H1 (cell line): ENCODE results near the gene ZNF350.

Source experiments
- CHD2 ChIP-seq: IDR thresholded peaks from 2 replicates; pipeline ENCODE4 v1.6.1; 2012; ENCODE audit warnings: low read length, improper control_type of control experiment
- CTCF ChIP-seq, 3 experiments: IDR thresholded peaks; 1 replicate in 2 of 3; 2 replicates in 1 of 3; pipeline versions ENCODE4 v1.5.1 to v1.6.1; 2011; ENCODE audit warnings: low read length in 3 of 3, mild to moderate bottlenecking in 3 of 3, inconsistent platforms in 2 of 3, low read depth in 1 of 3, moderate library complexity in 1 of 3; ENCODE audit not compliant: insufficient read depth in 1 of 3; ENCODE audit errors: control extremely low read depth in 1 of 3
- EGR1 ChIP-seq: IDR thresholded peaks from 2 replicates; pipeline ENCODE4 v1.6.1; 2011; ENCODE audit warnings: low read depth, low read length, borderline replicate concordance
- EP300 ChIP-seq, 2 experiments: IDR thresholded peaks; 1 replicate in 1 of 2; 2 replicates in 1 of 2; pipeline ENCODE4 v1.6.1; 2011 to 2012; ENCODE audit warnings: low read depth in 2 of 2, low read length in 2 of 2, mild to moderate bottlenecking in 2 of 2, borderline replicate concordance in 1 of 2, inconsistent platforms in 1 of 2, moderate library complexity in 1 of 2
- EZH2 ChIP-seq: fragments of 200-600 bp; sonication (generic); IDR thresholded peaks from 2 replicates; pipeline ENCODE4 v1.7.1; 2012; ENCODE audit warnings: low read depth, mild to moderate bottlenecking, moderate library complexity, low read length, inconsistent platforms; ENCODE audit not compliant: severe bottlenecking
- HDAC6 ChIP-seq: IDR thresholded peaks from one replicate; pipeline ENCODE4 v1.7.1; 2012; ENCODE audit warnings: low read depth, mild to moderate bottlenecking, inconsistent platforms, low read length, moderate library complexity
- POLR2AphosphoS5 ChIP-seq: IDR thresholded peaks from 2 replicates; pipeline ENCODE4 v1.6.1; 2011; ENCODE audit warnings: low read depth, low read length
- TAF7 ChIP-seq: optimal IDR thresholded peaks from 2 replicates; pipeline ENCODE3; 2011; ENCODE audit warnings: low read depth, mild to moderate bottlenecking, inconsistent platforms, low read length, moderate library complexity, borderline replicate concordance
- TBP ChIP-seq: IDR thresholded peaks from 2 replicates; pipeline ENCODE4 v1.6.1; 2011; ENCODE audit warnings: low read depth, low read length, improper control_type of control experiment

- TF ChIP-seq HDAC6 (no peak), TAF7 (no peak), EZH2 (no peak), POLR2AphosphoS5 (no peak), CHD2 (peak; percentile 35), CTCF (IDR thresholded peaks at IDR 0.05; ENCODE audit: control extremely low read depth in 1 of 3, insufficient read depth in 1 of 3, low read depth in 1 of 3, low read length in 3 of 3) (no peak), EGR1 (0 out of 2 replicates have a peak, but pooled peaks have one; percentile 24), EP300 (IDR thresholded peaks at IDR 0.05; ENCODE audit: borderline replicate concordance in 1 of 2, low read depth in 2 of 2, low read length in 2 of 2) (peak in 1 of 2 experiments; percentile 30; a peak in 1 of 3 replicates), TBP (peak; percentile 61; the same call in 1 of the 2 replicates)
These were observed at the start of gene ZNF350 for GRCh38 chr19:51986309-51987291.
